ENCODE results near the gene DIAPH2. TPM values are rescaled to one million over a fixed set of nuclear protein-coding genes. Genes with fewer than 3 reads are reported as not detected.

The DIAPH2 gene
- total and polyA plus RNA-seq, 2 donors (not counting 1 experiment from before 2014, with no cell fraction given), result 4.2 to 32.4 TPM

GRCh38 chrX:96704629-96705028 is 20.0 kb downstream of the DIAPH2 start:
- no peak overlapping the region for H3K27ac Mint-ChIP-seq

GRCh38 chrX:96705905-96706304 is 21.3 kb downstream of the DIAPH2 start:
- no peak for DNase-seq
- ChIA-PET CTCF (no interaction called here), POLR2A (no interaction called here)
- Histone ChIP-seq H3K27me3 (replicated peaks in 1 of 4; ENCODE audit: control extremely low read depth in 1 of 4, control insufficient read depth in 3 of 4, insufficient read depth in 4 of 4, low read length in 3 of 4) (no peaks in the 10 kb centered on the region), H3K27ac (ENCODE audit: low read length in 2 of 2) (no peak overlapping the region), H2AFZ (ENCODE audit: insufficient read depth, low read depth, low read length, poor library complexity, severe bottlenecking) (no peak overlapping the region), H3K36me3 (replicated peaks in 1 of 2; ENCODE audit: control extremely low read depth in 1 of 2, control insufficient read depth in 1 of 2, extremely low read depth in 1 of 2, insufficient read depth in 2 of 2, low read length in 1 of 2) (no peaks in the 10 kb centered on the region), H3K9me3 (ENCODE audit: control extremely low read depth in 1 of 3, control insufficient read depth in 2 of 3, insufficient read depth in 1 of 3, low read length in 2 of 3) (no peaks in the 10 kb centered on the region), H3K79me2 (ENCODE audit: control insufficient read depth, insufficient read depth, low read length) (peaks cover 4% of the 10 kb centered on the region), H3K9ac (ENCODE audit: low read length) (no peak overlapping the region), H4K20me1 (ENCODE audit: control insufficient read depth, insufficient read depth, low read length, poor library complexity, severe bottlenecking) (no peaks in the 10 kb centered on the region), H3K4me3 (ENCODE audit: control extremely low read depth in 1 of 5, extremely low read depth in 1 of 5, insufficient read depth in 1 of 5, low read depth in 2 of 5, low read length in 4 of 5) (no peak overlapping the region), H3K4me1 (ENCODE audit: control insufficient read depth in 2 of 2, insufficient read depth in 2 of 2, low read length in 2 of 2) (peaks cover 0 to 3% of the 10 kb centered on the region in 2 donors), H3K4me2 (replicated peaks; ENCODE audit: low read depth, low read length, poor library complexity, severe bottlenecking) (no peak overlapping the region)
- Mint-ChIP-seq H3K27ac (no peak overlapping the region), H3K9me3 (ENCODE audit: insufficient read depth) (no peaks in the 10 kb centered on the region), H3K4me1 (peaks cover 18% of the 10 kb centered on the region), H3K27me3 (no peaks in the 10 kb centered on the region), H3K4me3 (no peak overlapping the region)
- intact Hi-C loops (cut with micrococcal nuclease), result no loop called here
- TF ChIP-seq EZH2 (IDR thresholded peaks at IDR 0.05; ENCODE audit: borderline replicate concordance, insufficient read depth, low read depth, low read length, poor library complexity, severe bottlenecking), result no peak
- no peak for TF ChIP-seq CTCF (IDR thresholded peaks at IDR 0.05)
- no peak for ATAC-seq (ENCODE audit: low read depth)

More at GRCh38 chrX:96704629-96705028, 20.0 kb downstream of the DIAPH2 start:
- ChIA-PET CTCF (no interaction called here), POLR2A (no interaction called here)
- intact Hi-C loops (cut with micrococcal nuclease), result no loop called here
- H3K4me3 Mint-ChIP-seq, result no peak overlapping the region
- no peak for TF ChIP-seq CTCF (IDR thresholded peaks at IDR 0.05)
- no peak for TF ChIP-seq EZH2 (IDR thresholded peaks at IDR 0.05; ENCODE audit: borderline replicate concordance, insufficient read depth, low read depth, low read length, poor library complexity, severe bottlenecking)
- H3K4me3 ChIP-seq (ENCODE audit: control extremely low read depth in 1 of 5, extremely low read depth in 1 of 5, insufficient read depth in 1 of 5, low read depth in 2 of 5, low read length in 4 of 5), result no peak overlapping the region
- ATAC-seq (ENCODE audit: low read depth) (no peak), DNase-seq (no peak)
- no peak overlapping the region for H3K4me2 ChIP-seq (replicated peaks; ENCODE audit: low read depth, low read length, poor library complexity, severe bottlenecking)
- H3K4me1 ChIP-seq (ENCODE audit: control insufficient read depth in 2 of 2, insufficient read depth in 2 of 2, low read length in 2 of 2), result peaks cover 0 to 3% of the 10 kb centered on the region in 2 donors
- no peak overlapping the region for H2AFZ ChIP-seq (ENCODE audit: insufficient read depth, low read depth, low read length, poor library complexity, severe bottlenecking)
- peaks cover 22% of the 10 kb centered on the region for H3K4me1 Mint-ChIP-seq
- H3K9me3 Mint-ChIP-seq (ENCODE audit: insufficient read depth), result no peaks in the 10 kb centered on the region
- no peaks in the 10 kb centered on the region for H3K9me3 ChIP-seq (ENCODE audit: control extremely low read depth in 1 of 3, control insufficient read depth in 2 of 3, insufficient read depth in 1 of 3, low read length in 2 of 3)
- H3K9ac ChIP-seq (ENCODE audit: low read length), result no peak overlapping the region
- H3K27me3 ChIP-seq (replicated peaks in 1 of 4; ENCODE audit: control extremely low read depth in 1 of 4, control insufficient read depth in 3 of 4, insufficient read depth in 4 of 4, low read length in 3 of 4), result no peaks in the 10 kb centered on the region
- WGBS (ENCODE audit: insufficient coverage), result no CpG with 5 or more reads among the region's 2 CpGs
- H3K27ac ChIP-seq (ENCODE audit: low read length in 2 of 2), result no peak overlapping the region
- no peaks in the 10 kb centered on the region for H3K36me3 ChIP-seq (replicated peaks in 1 of 2; ENCODE audit: control extremely low read depth in 1 of 2, control insufficient read depth in 1 of 2, extremely low read depth in 1 of 2, insufficient read depth in 2 of 2, low read length in 1 of 2)
- peaks cover 4% of the 10 kb centered on the region for H3K79me2 ChIP-seq (ENCODE audit: control insufficient read depth, insufficient read depth, low read length)
- H3K27me3 Mint-ChIP-seq, result no peaks in the 10 kb centered on the region
- no peaks in the 10 kb centered on the region for H4K20me1 ChIP-seq (ENCODE audit: control insufficient read depth, insufficient read depth, low read length, poor library complexity, severe bottlenecking)

Measured in B cell (primary cell).